Kidney epithelial cell (primary cell): ENCODE results near the gene FAM229A. TPM values are rescaled to one million over a fixed set of nuclear protein-coding genes. Genes with fewer than 3 reads are reported as not detected.
A peak's percentile ranks its signal among the peaks of the same experiment; 100 is the strongest.
"Not testable (repeated sequence)": the region's sequence is repeated elsewhere in the genome, so short reads cannot be mapped to it uniquely, and the experiment has no call there.

ENCODE experiments used
- DNase-seq: peaks from one replicate; pipeline ENCODE4 v3.0.0-alpha.2; 2010; ENCODE audit warnings: low read depth
- H3K27me3 ChIP-seq: 2 replicates; pipeline ENCODE4 v1.6.0; 2011; ENCODE audit warnings: low read length; ENCODE audit not compliant: control insufficient read depth, insufficient read depth
- H3K36me3 ChIP-seq: 2 replicates; pipeline ENCODE4 v1.5.1; 2011; ENCODE audit warnings: low read length; ENCODE audit not compliant: control insufficient read depth, insufficient read depth
- H3K4me3 ChIP-seq: 2 replicates; pipeline ENCODE4 v1.5.1; 2011; ENCODE audit warnings: low read depth, mild to moderate bottlenecking, control low read depth, low read length
- CTCF ChIP-seq: IDR thresholded peaks from 2 replicates; pipeline ENCODE4 v1.5.1; 2011; ENCODE audit warnings: mild to moderate bottlenecking, moderate library complexity, low read length, control low read depth, inconsistent platforms; ENCODE audit not compliant: insufficient read depth, poor library complexity, severe bottlenecking
- total RNA-seq: library from RNA; depleted of rRNA; stranded (reverse); fragments of >200 nt; gene quantifications from 2 replicates; pipeline ENCODE4 v1.2.3, GENCODE V29; 2015

FAM229A gene
- total RNA-seq, 1 donor from 2014 or later, result 7.5 TPM

- peak; percentile 91 for TF ChIP-seq CTCF
- Histone ChIP-seq H3K36me3 (no peaks in the 10 kb centered on the region), H3K4me3 (no peak overlapping the region), H3K27me3 (no peaks in the 10 kb centered on the region)
- DNase-seq, result peak; percentile 29
Measured at GRCh38 chr1:32400876-32401631, 38.8 kb upstream of the FAM229A start.

GRCh38 chr1:32399843-32400242, 37.6 kb upstream of the FAM229A start:
- H3K36me3 ChIP-seq, result no peaks in the 10 kb centered on the region
- TF ChIP-seq CTCF, result no peak
- H3K27me3 ChIP-seq, result no peaks in the 10 kb centered on the region

DNA sequence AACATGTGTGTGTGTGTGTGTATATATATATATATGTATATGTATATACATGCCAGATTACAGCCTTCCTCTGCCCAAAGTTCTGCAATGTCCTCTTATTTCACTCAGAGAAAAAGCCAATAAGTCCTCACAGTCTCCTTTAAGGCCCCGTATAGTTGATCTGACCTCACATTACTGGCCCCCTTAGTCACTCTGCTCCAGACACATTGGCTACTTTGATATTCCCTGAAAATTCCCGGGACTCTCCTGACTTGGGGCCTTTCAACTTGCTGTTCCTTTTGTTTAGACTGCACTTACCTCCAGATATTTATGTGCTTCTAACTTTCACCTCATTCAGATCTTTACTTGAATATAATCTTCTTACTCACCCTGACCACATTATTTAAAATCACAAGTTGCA, 36.1 kb upstream of the FAM229A start:
- TF ChIP-seq CTCF, result no peak
- DNase-seq, result no peak
- Histone ChIP-seq H3K4me3 (no peak overlapping the region), H3K36me3 (no peaks in the 10 kb centered on the region), H3K27me3 (no peaks in the 10 kb centered on the region)

More at GRCh38 chr1:32399843-32400242, 37.6 kb upstream of the FAM229A start:
- no peak overlapping the region for H3K4me3 ChIP-seq
- DNase-seq, result no peak

DNA sequence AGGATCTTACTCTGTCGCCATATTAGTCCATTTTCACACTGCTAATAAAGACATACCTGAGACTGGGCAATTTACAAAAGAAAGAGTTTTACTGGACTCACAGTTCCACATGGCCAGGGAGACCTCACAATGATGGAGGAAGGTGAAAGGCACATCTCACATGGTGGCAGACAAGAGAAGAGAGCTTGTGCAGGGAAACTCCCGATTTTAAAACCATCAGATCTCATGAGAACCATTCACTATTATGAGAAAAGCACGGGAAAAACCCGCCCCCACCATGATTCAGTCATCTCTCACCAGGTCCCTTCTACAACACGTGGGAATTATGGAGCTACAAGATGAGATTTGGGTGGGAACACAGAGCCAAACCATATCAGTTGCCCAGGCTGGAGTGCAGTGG, 34.2 kb upstream of the FAM229A start:
- H3K4me3 ChIP-seq, H3K36me3 ChIP-seq, H3K27me3 ChIP-seq, DNase-seq: not testable (repeated sequence)

- Histone ChIP-seq H3K4me3 (peak overlapping the region; percentile 88), H3K27me3 (no peaks in the 10 kb centered on the region), H3K36me3 (peaks cover 4% of the 10 kb centered on the region)
- TF ChIP-seq CTCF, result no peak
- DNase-seq, result no peak
Measured at GRCh38 chr1:32394890-32395432, 32.7 kb upstream of the FAM229A start.

GRCh38 chr1:32394141-32394889, 32.0 kb upstream of the FAM229A start, which contains the start of gene BSDC1:
Gene BSDC1, minus strand, starts transcription at chr1:32394441. Its CDS starts 27 bp downstream, at chr1:32394414.
- TF ChIP-seq CTCF, result no peak
- H3K36me3 ChIP-seq, result peaks cover 4% of the 10 kb centered on the region
- peak; percentile 97 for DNase-seq
- H3K4me3 ChIP-seq, result peak within 1 kb of the TSS; percentile 88
- H3K27me3 ChIP-seq, result no peaks in the 10 kb centered on the region
